Fibroblast of pulmonary artery (primary cell): Measurements from ENCODE around the gene LRRC15.

Experiments
- DNase-seq: peaks from one replicate; pipeline ENCODE4 v3.0.0-alpha.2; 2010; ENCODE audit warnings: low read depth
- H3K4me3 ChIP-seq: replicated peaks from 2 replicates; pipeline ENCODE4 v1.5.1; 2011; ENCODE audit warnings: low read depth, mild to moderate bottlenecking, control low read depth, low read length, moderate library complexity
- CTCF ChIP-seq: IDR thresholded peaks from 2 replicates; pipeline ENCODE4 v1.5.1; 2011; ENCODE audit warnings: mild to moderate bottlenecking, control low read depth, low read length, inconsistent platforms; ENCODE audit errors: missing control alignments

The LRRC15 gene

GRCh38 chr3:194369522-194370279 lies at the start of gene LRRC15:
Gene LRRC15, minus strand, starts transcription at chr3:194369743. Its CDS starts 8,700 bp downstream, at chr3:194361043.
- no peak within 1 kb of the TSS for H3K4me3 ChIP-seq
- DNase-seq, result peak; percentile 45

DNA sequence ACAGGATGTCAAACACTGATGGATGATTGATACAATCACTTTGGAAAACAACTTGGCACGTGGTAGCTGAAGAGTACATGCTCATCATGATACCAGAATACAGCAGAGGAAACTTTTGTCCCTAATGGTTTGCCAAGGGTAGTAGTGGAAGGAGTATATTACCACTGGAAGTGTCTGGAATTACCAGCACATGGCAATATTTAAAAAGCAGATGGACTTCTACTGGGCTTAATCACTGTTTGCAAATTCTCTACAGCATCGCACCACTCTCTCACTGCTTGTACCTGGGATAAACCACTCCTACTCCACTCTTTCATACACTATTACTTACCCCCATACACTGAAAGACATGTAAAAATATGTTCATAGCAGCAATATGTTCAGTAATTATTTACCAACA lies 49.1 kb upstream of the LRRC15 start:
- no peak for TF ChIP-seq CTCF
- H3K4me3 ChIP-seq, result no peak overlapping the region
- no peak for DNase-seq

More at GRCh38 chr3:194369522-194370279, at the start of gene LRRC15:
- no peak for TF ChIP-seq CTCF

GRCh38 chr3:194407423-194407822 lies 37.9 kb upstream of the LRRC15 start:
- TF ChIP-seq CTCF, result no peak
- H3K4me3 ChIP-seq, result no peak overlapping the region
- peak; percentile 58 for DNase-seq

GRCh38 chr3:194405766-194406165 lies 36.2 kb upstream of the LRRC15 start:
- H3K4me3 ChIP-seq, result no peak overlapping the region
- no peak for DNase-seq
- no peak for TF ChIP-seq CTCF

GRCh38 chr3:194404365-194405140 lies 35.0 kb upstream of the LRRC15 start:
- DNase-seq, result peak; percentile 75
- TF ChIP-seq CTCF, result peak; percentile 62
- no peak overlapping the region for H3K4me3 ChIP-seq

DNA sequence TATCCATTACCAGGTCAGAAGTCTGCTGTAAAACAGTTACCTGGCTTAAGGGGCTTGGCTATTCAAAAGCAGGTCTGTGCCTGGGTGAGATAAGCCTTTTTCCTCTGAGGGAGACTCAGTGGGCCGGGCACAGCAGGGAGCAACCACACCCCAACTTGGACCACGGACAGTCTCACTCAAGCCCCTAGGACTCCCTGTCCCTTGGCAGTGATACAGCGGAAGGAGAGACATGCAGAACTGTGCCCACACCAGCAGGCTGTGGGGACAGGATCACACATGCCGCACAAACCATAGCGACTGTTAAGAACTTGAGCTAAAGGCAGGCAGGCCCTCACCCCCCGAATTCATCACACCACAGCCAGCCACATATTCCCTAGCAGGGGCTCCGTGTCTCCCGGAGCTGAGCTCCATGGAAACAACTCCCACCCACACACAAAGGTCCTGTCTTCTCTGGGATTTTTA lies 32.4 kb upstream of the LRRC15 start:
- DNase-seq, result no peak
- TF ChIP-seq CTCF, result no peak

More for the DNA sequence above, 32.4 kb upstream of the LRRC15 start:
- no peak overlapping the region for H3K4me3 ChIP-seq
